WTC11 (cell line): ENCODE measurements around the gene MT1F. TPM values are rescaled to one million over a fixed set of nuclear protein-coding genes. Genes with fewer than 3 reads are reported as not detected.

Experiments
- ATAC-seq: fragments of 200-7000 bp; cut with Tn5 transposase; 2 replicates; pipeline ENCODE4 v1.10.0; 2021; ENCODE audit warnings: mild to moderate bottlenecking, moderate library complexity
- CTCF ChIA-PET: fragments of 300-600 bp; sonication (Branson Sonifier 250); formaldehyde crosslinking; loops from one replicate; lab custom pipeline; 2021; ENCODE audit warnings: antibody characterized with exemption; lab: Charles Lee
- POLR2A ChIA-PET: fragments of 350-600 bp; sonication (Branson Sonifier 250); formaldehyde crosslinking; loops from one replicate; lab custom pipeline; 2021; ENCODE audit warnings: antibody characterized with exemption; lab: Charles Lee
- DNase-seq: peaks from one replicate; pipeline ENCODE4 v3.0.0; 2021; ENCODE audit warnings: low spot score
- H3K27ac Mint-ChIP-seq: 2 replicates; pipeline ENCODE4 v1.8.0; 2021; ENCODE audit warnings: mixed read lengths
- H3K27me3 Mint-ChIP-seq: 2 replicates; pipeline ENCODE4 v1.8.0; 2021; ENCODE audit warnings: low read depth, mild to moderate bottlenecking, moderate library complexity, mixed read lengths
- H3K36me3 Mint-ChIP-seq: 2 replicates; pipeline ENCODE4 v1.8.0; 2021; ENCODE audit warnings: mixed read lengths
- H3K4me1 Mint-ChIP-seq: 2 replicates; pipeline ENCODE4 v1.8.0; 2022; ENCODE audit warnings: mixed read lengths
- H3K4me3 Mint-ChIP-seq: 2 replicates; pipeline ENCODE4 v1.8.0; 2021; ENCODE audit warnings: mild to moderate bottlenecking, moderate library complexity, mixed read lengths
- H3K9me3 Mint-ChIP-seq: 2 replicates; pipeline ENCODE4 v1.8.0; 2021; ENCODE audit warnings: mixed read lengths
- CREB1 ChIP-seq: sonication (generic); formaldehyde crosslinking; IDR thresholded peaks from 2 replicates; pipeline ENCODE4 v1.8.0; 2023; ENCODE audit warnings: mild to moderate bottlenecking, missing genetic modification reagents
- ELF4 ChIP-seq: sonication (generic); formaldehyde crosslinking; IDR thresholded peaks from 2 replicates; pipeline ENCODE4 v1.8.1; 2022; ENCODE audit warnings: low read depth, mild to moderate bottlenecking, moderate library complexity, missing genetic modification reagents
- EMX1 ChIP-seq: fragments of 250-450 bp; sonication (Bioruptor Pico); IDR thresholded peaks from 2 replicates; pipeline ENCODE4 v1.8.0; 2021; ENCODE audit warnings: mild to moderate bottlenecking
- FOXK1 ChIP-seq: sonication (generic); formaldehyde crosslinking; IDR thresholded peaks from 2 replicates; pipeline ENCODE4 v1.8.0; 2022; ENCODE audit warnings: mild to moderate bottlenecking, moderate library complexity, missing genetic modification reagents
- GRHL2 ChIP-seq: fragments of 250-450 bp; sonication (Bioruptor Pico); IDR thresholded peaks from 2 replicates; pipeline ENCODE4 v1.8.0; 2022; ENCODE audit warnings: mild to moderate bottlenecking, moderate library complexity; ENCODE audit not compliant: insufficient replicate concordance, severe bottlenecking
- NFATC4 ChIP-seq: fragments of 250-450 bp; sonication (Bioruptor Pico); IDR thresholded peaks from 2 replicates; pipeline ENCODE4 v1.9.0; 2021; ENCODE audit warnings: mild to moderate bottlenecking
- NFE2L1 ChIP-seq: sonication (generic); formaldehyde crosslinking; IDR thresholded peaks from 2 replicates; pipeline ENCODE4 v1.8.1; 2023; ENCODE audit warnings: missing genetic modification reagents
- NR3C1 ChIP-seq: sonication (generic); formaldehyde crosslinking; conservative IDR thresholded peaks from 2 replicates; pipeline ENCODE4 v1.8.1; 2023; ENCODE audit warnings: low read depth, mild to moderate bottlenecking, missing genetic modification reagents
- OVOL2 ChIP-seq: fragments of 250-450 bp; sonication (Bioruptor Pico); IDR thresholded peaks from 2 replicates; pipeline ENCODE4 v1.9.0; 2021; ENCODE audit warnings: mild to moderate bottlenecking, borderline replicate concordance
- SMAD3 ChIP-seq: sonication (generic); formaldehyde crosslinking; IDR thresholded peaks from 2 replicates; pipeline ENCODE4 v1.8.0; 2022; ENCODE audit warnings: missing genetic modification reagents, mild to moderate bottlenecking, borderline replicate concordance
- SOX15 ChIP-seq: fragments of 250-450 bp; sonication (Bioruptor Pico); IDR thresholded peaks from 2 replicates; pipeline ENCODE4 v1.9.0; 2021; ENCODE audit warnings: mild to moderate bottlenecking
- TCF7 ChIP-seq: sonication (generic); formaldehyde crosslinking; IDR thresholded peaks from 2 replicates; pipeline ENCODE4 v1.8.0; 2022; ENCODE audit warnings: mild to moderate bottlenecking, low read depth, missing genetic modification reagents, moderate library complexity
- TP53 ChIP-seq: sonication (generic); formaldehyde crosslinking; IDR thresholded peaks from 2 replicates; pipeline ENCODE4 v1.8.1; 2023; ENCODE audit warnings: mild to moderate bottlenecking, missing genetic modification reagents
- ZNF416 ChIP-seq: fragments of 250-450 bp; sonication (Bioruptor Pico); IDR thresholded peaks from 2 replicates; pipeline ENCODE4 v1.9.0; 2021; ENCODE audit warnings: mild to moderate bottlenecking, inconsistent platforms
- total RNA-seq: library from RNA; stranded (reverse); gene quantifications from 3 replicates; pipeline ENCODE4 v1.2.3, GENCODE V29; 2021
- TF ChIP-seq, protein P1 (sequence below): sonication (generic); formaldehyde crosslinking; IDR thresholded peaks from 2 replicates; pipeline ENCODE4 v1.8.0; 2022; ENCODE audit warnings: mild to moderate bottlenecking, missing genetic modification reagents
- TF ChIP-seq, protein P2 (sequence below): sonication (generic); formaldehyde crosslinking; IDR thresholded peaks from 2 replicates; pipeline ENCODE4 v1.8.0; 2023; ENCODE audit warnings: mild to moderate bottlenecking, missing genetic modification reagents
- TF ChIP-seq, protein P3 (sequence below): sonication (generic); formaldehyde crosslinking; conservative IDR thresholded peaks from 2 replicates; pipeline ENCODE4 v1.8.1; 2022; ENCODE audit warnings: mild to moderate bottlenecking, missing genetic modification reagents
- TF ChIP-seq, protein P4 (sequence below): sonication (generic); formaldehyde crosslinking; IDR thresholded peaks from 2 replicates; pipeline ENCODE4 v1.8.1; 2023; ENCODE audit warnings: mild to moderate bottlenecking, missing genetic modification reagents
- TF ChIP-seq, protein P5 (sequence below): fragments of 250-450 bp; sonication (Bioruptor Pico); IDR thresholded peaks from 2 replicates; pipeline ENCODE4 v1.9.0; 2021; ENCODE audit warnings: mild to moderate bottlenecking, borderline replicate concordance
- TF ChIP-seq, protein P6 (sequence below): sonication (generic); formaldehyde crosslinking; IDR thresholded peaks from 2 replicates; pipeline ENCODE4 v1.8.0; 2023; ENCODE audit warnings: missing genetic modification reagents, mild to moderate bottlenecking, borderline replicate concordance

Gene MT1F
- total RNA-seq, 1 experiment from 2014 or later, result 58.2 TPM

DNA sequence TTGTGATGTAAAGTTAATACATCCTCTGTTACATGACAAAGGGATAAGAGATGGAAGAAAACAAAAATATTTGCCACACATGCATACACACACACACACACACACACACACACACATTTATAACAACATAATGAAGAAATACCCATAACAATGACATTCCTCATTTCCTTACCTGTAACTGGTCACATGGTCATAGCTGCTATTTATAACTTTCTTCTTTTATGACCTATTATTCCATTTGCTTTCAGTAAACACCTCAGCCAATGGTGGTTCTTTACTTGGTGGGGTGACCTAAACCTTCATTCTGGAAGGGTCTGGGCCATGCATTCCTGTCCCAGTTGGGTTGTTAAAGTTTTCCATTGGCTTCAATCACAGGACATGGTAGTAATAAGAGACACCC is 44.1 kb upstream of the MT1F start:
- Mint-ChIP-seq H3K36me3 (no peaks in the 10 kb centered on the region), H3K27ac (no peak overlapping the region), H3K27me3 (peaks cover 93% of the 10 kb centered on the region), H3K4me1 (peaks cover 48% of the 10 kb centered on the region), H3K4me3 (no peak overlapping the region), H3K9me3 (no peaks in the 10 kb centered on the region)
- ATAC-seq (no peak), DNase-seq (no peak)
- TF ChIP-seq SOX15 (CRISPR knock-in tag) (no peak), NFE2L1 (CRISPR knock-in tag) (no peak), ELF4 (CRISPR knock-in tag) (no peak), OVOL2 (no peak), CREB1 (CRISPR knock-in tag) (no peak), NFATC4 (CRISPR knock-in tag) (no peak), EMX1 (CRISPR knock-in tag) (no peak), TP53 (CRISPR knock-in tag) (no peak), NR3C1 (CRISPR knock-in tag) (no peak), TCF7 (CRISPR knock-in tag) (no peak), GRHL2 (CRISPR knock-in tag) (no peak), SMAD3 (CRISPR knock-in tag) (no peak), FOXK1 (CRISPR knock-in tag) (no peak), ZNF416 (CRISPR knock-in tag) (no peak)
- TF ChIP-seq, protein P1, sequence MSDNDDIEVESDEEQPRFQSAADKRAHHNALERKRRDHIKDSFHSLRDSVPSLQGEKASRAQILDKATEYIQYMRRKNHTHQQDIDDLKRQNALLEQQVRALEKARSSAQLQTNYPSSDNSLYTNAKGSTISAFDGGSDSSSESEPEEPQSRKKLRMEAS (CRISPR knock-in tag), result no peak
- TF ChIP-seq, protein P2, sequence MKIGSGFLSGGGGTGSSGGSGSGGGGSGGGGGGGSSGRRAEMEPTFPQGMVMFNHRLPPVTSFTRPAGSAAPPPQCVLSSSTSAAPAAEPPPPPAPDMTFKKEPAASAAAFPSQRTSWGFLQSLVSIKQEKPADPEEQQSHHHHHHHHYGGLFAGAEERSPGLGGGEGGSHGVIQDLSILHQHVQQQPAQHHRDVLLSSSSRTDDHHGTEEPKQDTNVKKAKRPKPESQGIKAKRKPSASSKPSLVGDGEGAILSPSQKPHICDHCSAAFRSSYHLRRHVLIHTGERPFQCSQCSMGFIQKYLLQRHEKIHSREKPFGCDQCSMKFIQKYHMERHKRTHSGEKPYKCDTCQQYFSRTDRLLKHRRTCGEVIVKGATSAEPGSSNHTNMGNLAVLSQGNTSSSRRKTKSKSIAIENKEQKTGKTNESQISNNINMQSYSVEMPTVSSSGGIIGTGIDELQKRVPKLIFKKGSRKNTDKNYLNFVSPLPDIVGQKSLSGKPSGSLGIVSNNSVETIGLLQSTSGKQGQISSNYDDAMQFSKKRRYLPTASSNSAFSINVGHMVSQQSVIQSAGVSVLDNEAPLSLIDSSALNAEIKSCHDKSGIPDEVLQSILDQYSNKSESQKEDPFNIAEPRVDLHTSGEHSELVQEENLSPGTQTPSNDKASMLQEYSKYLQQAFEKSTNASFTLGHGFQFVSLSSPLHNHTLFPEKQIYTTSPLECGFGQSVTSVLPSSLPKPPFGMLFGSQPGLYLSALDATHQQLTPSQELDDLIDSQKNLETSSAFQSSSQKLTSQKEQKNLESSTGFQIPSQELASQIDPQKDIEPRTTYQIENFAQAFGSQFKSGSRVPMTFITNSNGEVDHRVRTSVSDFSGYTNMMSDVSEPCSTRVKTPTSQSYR (CRISPR knock-in tag), result no peak
- TF ChIP-seq, protein P3, sequence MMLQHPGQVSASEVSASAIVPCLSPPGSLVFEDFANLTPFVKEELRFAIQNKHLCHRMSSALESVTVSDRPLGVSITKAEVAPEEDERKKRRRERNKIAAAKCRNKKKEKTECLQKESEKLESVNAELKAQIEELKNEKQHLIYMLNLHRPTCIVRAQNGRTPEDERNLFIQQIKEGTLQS (CRISPR knock-in tag), result no peak
- TF ChIP-seq, protein P4, sequence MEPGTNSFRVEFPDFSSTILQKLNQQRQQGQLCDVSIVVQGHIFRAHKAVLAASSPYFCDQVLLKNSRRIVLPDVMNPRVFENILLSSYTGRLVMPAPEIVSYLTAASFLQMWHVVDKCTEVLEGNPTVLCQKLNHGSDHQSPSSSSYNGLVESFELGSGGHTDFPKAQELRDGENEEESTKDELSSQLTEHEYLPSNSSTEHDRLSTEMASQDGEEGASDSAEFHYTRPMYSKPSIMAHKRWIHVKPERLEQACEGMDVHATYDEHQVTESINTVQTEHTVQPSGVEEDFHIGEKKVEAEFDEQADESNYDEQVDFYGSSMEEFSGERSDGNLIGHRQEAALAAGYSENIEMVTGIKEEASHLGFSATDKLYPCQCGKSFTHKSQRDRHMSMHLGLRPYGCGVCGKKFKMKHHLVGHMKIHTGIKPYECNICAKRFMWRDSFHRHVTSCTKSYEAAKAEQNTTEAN (CRISPR knock-in tag), result no peak
- TF ChIP-seq, protein P5, sequence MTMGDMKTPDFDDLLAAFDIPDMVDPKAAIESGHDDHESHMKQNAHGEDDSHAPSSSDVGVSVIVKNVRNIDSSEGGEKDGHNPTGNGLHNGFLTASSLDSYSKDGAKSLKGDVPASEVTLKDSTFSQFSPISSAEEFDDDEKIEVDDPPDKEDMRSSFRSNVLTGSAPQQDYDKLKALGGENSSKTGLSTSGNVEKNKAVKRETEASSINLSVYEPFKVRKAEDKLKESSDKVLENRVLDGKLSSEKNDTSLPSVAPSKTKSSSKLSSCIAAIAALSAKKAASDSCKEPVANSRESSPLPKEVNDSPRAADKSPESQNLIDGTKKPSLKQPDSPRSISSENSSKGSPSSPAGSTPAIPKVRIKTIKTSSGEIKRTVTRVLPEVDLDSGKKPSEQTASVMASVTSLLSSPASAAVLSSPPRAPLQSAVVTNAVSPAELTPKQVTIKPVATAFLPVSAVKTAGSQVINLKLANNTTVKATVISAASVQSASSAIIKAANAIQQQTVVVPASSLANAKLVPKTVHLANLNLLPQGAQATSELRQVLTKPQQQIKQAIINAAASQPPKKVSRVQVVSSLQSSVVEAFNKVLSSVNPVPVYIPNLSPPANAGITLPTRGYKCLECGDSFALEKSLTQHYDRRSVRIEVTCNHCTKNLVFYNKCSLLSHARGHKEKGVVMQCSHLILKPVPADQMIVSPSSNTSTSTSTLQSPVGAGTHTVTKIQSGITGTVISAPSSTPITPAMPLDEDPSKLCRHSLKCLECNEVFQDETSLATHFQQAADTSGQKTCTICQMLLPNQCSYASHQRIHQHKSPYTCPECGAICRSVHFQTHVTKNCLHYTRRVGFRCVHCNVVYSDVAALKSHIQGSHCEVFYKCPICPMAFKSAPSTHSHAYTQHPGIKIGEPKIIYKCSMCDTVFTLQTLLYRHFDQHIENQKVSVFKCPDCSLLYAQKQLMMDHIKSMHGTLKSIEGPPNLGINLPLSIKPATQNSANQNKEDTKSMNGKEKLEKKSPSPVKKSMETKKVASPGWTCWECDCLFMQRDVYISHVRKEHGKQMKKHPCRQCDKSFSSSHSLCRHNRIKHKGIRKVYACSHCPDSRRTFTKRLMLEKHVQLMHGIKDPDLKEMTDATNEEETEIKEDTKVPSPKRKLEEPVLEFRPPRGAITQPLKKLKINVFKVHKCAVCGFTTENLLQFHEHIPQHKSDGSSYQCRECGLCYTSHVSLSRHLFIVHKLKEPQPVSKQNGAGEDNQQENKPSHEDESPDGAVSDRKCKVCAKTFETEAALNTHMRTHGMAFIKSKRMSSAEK (CRISPR knock-in tag), result no peak
- TF ChIP-seq, protein P6, sequence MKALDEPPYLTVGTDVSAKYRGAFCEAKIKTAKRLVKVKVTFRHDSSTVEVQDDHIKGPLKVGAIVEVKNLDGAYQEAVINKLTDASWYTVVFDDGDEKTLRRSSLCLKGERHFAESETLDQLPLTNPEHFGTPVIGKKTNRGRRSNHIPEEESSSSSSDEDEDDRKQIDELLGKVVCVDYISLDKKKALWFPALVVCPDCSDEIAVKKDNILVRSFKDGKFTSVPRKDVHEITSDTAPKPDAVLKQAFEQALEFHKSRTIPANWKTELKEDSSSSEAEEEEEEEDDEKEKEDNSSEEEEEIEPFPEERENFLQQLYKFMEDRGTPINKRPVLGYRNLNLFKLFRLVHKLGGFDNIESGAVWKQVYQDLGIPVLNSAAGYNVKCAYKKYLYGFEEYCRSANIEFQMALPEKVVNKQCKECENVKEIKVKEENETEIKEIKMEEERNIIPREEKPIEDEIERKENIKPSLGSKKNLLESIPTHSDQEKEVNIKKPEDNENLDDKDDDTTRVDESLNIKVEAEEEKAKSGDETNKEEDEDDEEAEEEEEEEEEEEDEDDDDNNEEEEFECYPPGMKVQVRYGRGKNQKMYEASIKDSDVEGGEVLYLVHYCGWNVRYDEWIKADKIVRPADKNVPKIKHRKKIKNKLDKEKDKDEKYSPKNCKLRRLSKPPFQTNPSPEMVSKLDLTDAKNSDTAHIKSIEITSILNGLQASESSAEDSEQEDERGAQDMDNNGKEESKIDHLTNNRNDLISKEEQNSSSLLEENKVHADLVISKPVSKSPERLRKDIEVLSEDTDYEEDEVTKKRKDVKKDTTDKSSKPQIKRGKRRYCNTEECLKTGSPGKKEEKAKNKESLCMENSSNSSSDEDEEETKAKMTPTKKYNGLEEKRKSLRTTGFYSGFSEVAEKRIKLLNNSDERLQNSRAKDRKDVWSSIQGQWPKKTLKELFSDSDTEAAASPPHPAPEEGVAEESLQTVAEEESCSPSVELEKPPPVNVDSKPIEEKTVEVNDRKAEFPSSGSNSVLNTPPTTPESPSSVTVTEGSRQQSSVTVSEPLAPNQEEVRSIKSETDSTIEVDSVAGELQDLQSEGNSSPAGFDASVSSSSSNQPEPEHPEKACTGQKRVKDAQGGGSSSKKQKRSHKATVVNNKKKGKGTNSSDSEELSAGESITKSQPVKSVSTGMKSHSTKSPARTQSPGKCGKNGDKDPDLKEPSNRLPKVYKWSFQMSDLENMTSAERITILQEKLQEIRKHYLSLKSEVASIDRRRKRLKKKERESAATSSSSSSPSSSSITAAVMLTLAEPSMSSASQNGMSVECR (CRISPR knock-in tag), result no peak
- ChIA-PET POLR2A (no interaction called here), CTCF (interaction anchor here (1.6 kb wide), 1 partner anchor 10 kb away, joined by 6 read pairs; no protein-coding TSS in a partner anchor)
